Measurements from ENCODE around the gene CD209. TPM values are rescaled to one million over a fixed set of nuclear protein-coding genes. Genes with fewer than 3 reads are reported as not detected.
A peak's percentile ranks its signal among the peaks of the same experiment; 100 is the strongest.

The CD209 gene
- total RNA-seq, 6 experiments from 2014 or later, result not detected

GRCh38 chr19:7787141-7787540, 39.8 kb upstream of the CD209 start:
- Mint-ChIP-seq H3K4me3 (no peak overlapping the region), H3K9me3 (no peaks in the 10 kb centered on the region), H3K4me1 (ENCODE audit: low read depth) (peaks cover 14% of the 10 kb centered on the region), H3K27ac (no peak overlapping the region), H3K36me3 (ENCODE audit: low read depth) (no peaks in the 10 kb centered on the region), H3K27me3 (ENCODE audit: insufficient read depth) (peaks cover 37% of the 10 kb centered on the region)
- no peak for DNase-seq
- no peak for TF ChIP-seq CTCF (IDR thresholded peaks at IDR 0.05)

- Mint-ChIP-seq H3K36me3 (ENCODE audit: low read depth) (no peaks in the 10 kb centered on the region), H3K9me3 (no peaks in the 10 kb centered on the region), H3K4me3 (no peak overlapping the region), H3K27ac (no peak overlapping the region), H3K27me3 (ENCODE audit: insufficient read depth) (peaks cover 54% of the 10 kb centered on the region), H3K4me1 (ENCODE audit: low read depth) (peaks cover 11% of the 10 kb centered on the region)
- no peak for TF ChIP-seq CTCF (IDR thresholded peaks at IDR 0.05)
- no peak for DNase-seq
Measured at GRCh38 chr19:7784856-7785255, 37.5 kb upstream of the CD209 start.

GRCh38 chr19:7783991-7784423, 36.7 kb upstream of the CD209 start:
- H3K27ac Mint-ChIP-seq, result no peak overlapping the region
- H3K4me1 Mint-ChIP-seq (ENCODE audit: low read depth), result peaks cover 11% of the 10 kb centered on the region
- peaks cover 59% of the 10 kb centered on the region for H3K27me3 Mint-ChIP-seq (ENCODE audit: insufficient read depth)
- H3K36me3 Mint-ChIP-seq (ENCODE audit: low read depth), result no peaks in the 10 kb centered on the region
- H3K9me3 Mint-ChIP-seq, result no peaks in the 10 kb centered on the region
- peak; percentile 28 for DNase-seq
- TF ChIP-seq CTCF (IDR thresholded peaks at IDR 0.05), result no peak
- H3K4me3 Mint-ChIP-seq, result no peak overlapping the region

GRCh38 chr19:7781157-7781556, 33.8 kb upstream of the CD209 start:
- no peak for TF ChIP-seq CTCF (IDR thresholded peaks at IDR 0.05)
- Mint-ChIP-seq H3K4me3 (no peak overlapping the region), H3K27me3 (ENCODE audit: insufficient read depth) (peaks cover 66% of the 10 kb centered on the region), H3K27ac (no peak overlapping the region), H3K4me1 (ENCODE audit: low read depth) (peaks cover 11% of the 10 kb centered on the region), H3K9me3 (no peaks in the 10 kb centered on the region), H3K36me3 (ENCODE audit: low read depth) (no peaks in the 10 kb centered on the region)
- DNase-seq, result no peak

- TF ChIP-seq CTCF (IDR thresholded peaks at IDR 0.05), result no peak
- Mint-ChIP-seq H3K27ac (no peak overlapping the region), H3K4me1 (ENCODE audit: low read depth) (peaks cover 11% of the 10 kb centered on the region), H3K4me3 (no peak overlapping the region), H3K9me3 (no peaks in the 10 kb centered on the region), H3K36me3 (ENCODE audit: low read depth) (no peaks in the 10 kb centered on the region), H3K27me3 (ENCODE audit: insufficient read depth) (peaks cover 71% of the 10 kb centered on the region)
- no peak for DNase-seq
Measured at GRCh38 chr19:7779631-7780486, 32.5 kb upstream of the CD209 start.

All from HFFc6 (cell line).